ENCODE measurements around the gene MEF2C. TPM values are rescaled to one million over a fixed set of nuclear protein-coding genes. Genes with fewer than 3 reads are reported as not detected.

The MEF2C gene
- polyA plus RNA-seq, 1 donor from 2014 or later = 30.2 TPM

- Histone ChIP-seq H3K79me2 (replicated peaks; ENCODE audit: insufficient read depth, low read length) (no peaks in the 10 kb centered on the region), H3K9ac (ENCODE audit: low read length) (no peak overlapping the region), H3K4me3 (ENCODE audit: low read length) (no peak overlapping the region), H2AFZ (ENCODE audit: low read depth, low read length) (no peak overlapping the region), H3F3A (ENCODE audit: insufficient read depth, low read length, poor library complexity, severe bottlenecking) (no peaks in the 10 kb centered on the region), H3K4me2 (ENCODE audit: low read length) (no peak overlapping the region), H3K9me3 (ENCODE audit: low read length) (no peaks in the 10 kb centered on the region), H4K20me1 (ENCODE audit: insufficient read depth) (no peaks in the 10 kb centered on the region), H3K27me3 (ENCODE audit: insufficient read depth, low read depth, low read length) (no peaks in the 10 kb centered on the region), H3K36me3 (ENCODE audit: insufficient read depth, low read length) (no peaks in the 10 kb centered on the region), H3K9me2 (ENCODE audit: insufficient read depth, low read length) (no peaks in the 10 kb centered on the region), H3K27ac (ENCODE audit: low read length) (no peak overlapping the region)
- TF ChIP-seq EZH2 (IDR thresholded peaks at IDR 0.05; ENCODE audit: borderline replicate concordance, insufficient read depth, low read length, poor library complexity, severe bottlenecking) (no peak), SMC3 (conservative IDR thresholded peaks at IDR 0.05; ENCODE audit: poor library complexity) (no peak), EP300 (conservative IDR thresholded peaks at IDR 0.05; ENCODE audit: poor library complexity, severe bottlenecking) (no peak), MXI1 (conservative IDR thresholded peaks at IDR 0.05; ENCODE audit: poor library complexity, severe bottlenecking) (no peak), POLR2AphosphoS5 (IDR thresholded peaks at IDR 0.05) (no peak), TAF1 (IDR thresholded peaks at IDR 0.05; ENCODE audit: low read depth) (no peak), REST (IDR thresholded peaks at IDR 0.05; ENCODE audit: borderline replicate concordance) (no peak), RAD21 (conservative IDR thresholded peaks at IDR 0.05) (no peak), CTCF (IDR thresholded peaks at IDR 0.05; ENCODE audit: poor library complexity, severe bottlenecking) (no peak)
These were observed 62.4 kb downstream of the MEF2C start for GRCh38 chr5:88820581-88820980.

GRCh38 chr5:88819301-88819999 is 63.5 kb downstream of the MEF2C start:
- TF ChIP-seq EP300 (conservative IDR thresholded peaks at IDR 0.05; ENCODE audit: poor library complexity, severe bottlenecking) (no peak), MXI1 (conservative IDR thresholded peaks at IDR 0.05; ENCODE audit: poor library complexity, severe bottlenecking) (no peak), REST (IDR thresholded peaks at IDR 0.05; ENCODE audit: borderline replicate concordance) (no peak), EZH2 (IDR thresholded peaks at IDR 0.05; ENCODE audit: borderline replicate concordance, insufficient read depth, low read length, poor library complexity, severe bottlenecking) (no peak), CTCF (IDR thresholded peaks at IDR 0.05; ENCODE audit: poor library complexity, severe bottlenecking) (no peak), RAD21 (conservative IDR thresholded peaks at IDR 0.05) (no peak), SMC3 (conservative IDR thresholded peaks at IDR 0.05; ENCODE audit: poor library complexity) (no peak), TAF1 (IDR thresholded peaks at IDR 0.05; ENCODE audit: low read depth) (no peak), POLR2AphosphoS5 (IDR thresholded peaks at IDR 0.05) (no peak)
- Histone ChIP-seq H3K79me2 (replicated peaks; ENCODE audit: insufficient read depth, low read length) (no peaks in the 10 kb centered on the region), H3F3A (ENCODE audit: insufficient read depth, low read length, poor library complexity, severe bottlenecking) (no peaks in the 10 kb centered on the region), H3K36me3 (ENCODE audit: insufficient read depth, low read length) (no peaks in the 10 kb centered on the region), H3K9ac (ENCODE audit: low read length) (no peak overlapping the region), H2AFZ (ENCODE audit: low read depth, low read length) (no peak overlapping the region), H3K27me3 (ENCODE audit: insufficient read depth, low read depth, low read length) (no peaks in the 10 kb centered on the region), H3K9me2 (ENCODE audit: insufficient read depth, low read length) (no peaks in the 10 kb centered on the region), H3K4me2 (ENCODE audit: low read length) (no peak overlapping the region), H3K9me3 (ENCODE audit: low read length) (no peaks in the 10 kb centered on the region), H3K27ac (ENCODE audit: low read length) (no peak overlapping the region), H3K4me3 (ENCODE audit: low read length) (no peak overlapping the region), H4K20me1 (ENCODE audit: insufficient read depth) (no peaks in the 10 kb centered on the region)
